HepG2 (cell line): Measurements from ENCODE around the gene DIPK1C. TPM values are rescaled to one million over a fixed set of nuclear protein-coding genes. Genes with fewer than 3 reads are reported as not detected.

Source experiments
- ATAC-seq: fragments of 200-7000 bp; cut with Tn5 transposase; 3 replicates; pipeline ENCODE4 v1.9.1; 2020; ENCODE audit warnings: mild to moderate bottlenecking, moderate library complexity
- BruUV-seq: library from RNA; stranded (reverse); fragments of 400-500 nt; replicated peaks from 2 replicates; lab custom pipeline; 2021; lab: Mats Ljungman, UMichigan
- CTCF ChIA-PET: fragments of 300-600 bp; formaldehyde crosslinking; extraction: SDS; loops from one replicate; lab custom pipeline; 2021; ENCODE audit warnings: low total read pairs, inconsistent platforms, low intra/inter-chr PET ratio; lab: Yijun Ruan, JAX
- POLR2A ChIA-PET: fragments of 350-600 bp; sonication (Branson Sonifier 250); formaldehyde crosslinking; loops from one replicate; lab custom pipeline; 2020; ENCODE audit warnings: antibody characterized with exemption, inconsistent platforms; lab: Yijun Ruan, JAX
- DNase-seq: peaks from one replicate; pipeline ENCODE4 v3.0.0-alpha.2; 2015; ENCODE audit warnings: low spot score
- FAIRE-seq: peaks from 3 replicates; lab custom pipeline; 2011; peaks lifted over from hg19 to GRCh38; lab: Jason Lieb, UNC
- H2AFZ ChIP-seq: one replicate; pipeline ENCODE4 v1.6.1; 2011; ENCODE audit warnings: low read length, inconsistent platforms
- H3K27ac ChIP-seq: fragments of 300-600 bp; 3 replicates; pipeline ENCODE4 v1.8.0; 2011; ENCODE audit warnings: mixed run types, mild to moderate bottlenecking, mixed read lengths, low read length, inconsistent platforms; ENCODE audit not compliant: insufficient read depth; ENCODE audit errors: extremely low read length
- H3K27me3 ChIP-seq, 2 experiments: fragments of 200-600 bp in 1 of 2; 2 replicates in 1 of 2; 3 replicates in 1 of 2; pipeline versions ENCODE4 v1.6.0 to v1.8.0; 2011; ENCODE audit warnings: low read length in 2 of 2, mild to moderate bottlenecking in 2 of 2, moderate library complexity in 2 of 2, inconsistent platforms in 1 of 2; ENCODE audit not compliant: insufficient read depth in 2 of 2, control insufficient read depth in 1 of 2
- H3K36me3 ChIP-seq, 2 experiments: fragments of 200-600 bp in 1 of 2; replicated peaks in 1 of 2; 2 replicates in 1 of 2; 3 replicates in 1 of 2; pipeline versions ENCODE4 v1.5.1 to v1.8.0; 2011; ENCODE audit warnings: low read length in 2 of 2, inconsistent platforms in 1 of 2; ENCODE audit not compliant: insufficient read depth in 2 of 2, control insufficient read depth in 1 of 2
- H3K4me1 ChIP-seq: 2 replicates; pipeline ENCODE4 v1.5.1; 2012; ENCODE audit warnings: low read length, inconsistent platforms; ENCODE audit not compliant: insufficient read depth
- H3K4me2 ChIP-seq: 2 replicates; pipeline ENCODE4 v1.6.0; 2011; ENCODE audit warnings: low read depth, low read length, inconsistent platforms
- H3K4me3 ChIP-seq, 3 experiments: fragments of 200-600 bp in 1 of 3; sonication (generic), shearing (Covaris generic) in 1 of 3; replicated peaks in 1 of 3; 2 replicates each; pipeline ENCODE4 v1.5.1; 2011 to 2016; ENCODE audit warnings: low read length in 3 of 3, inconsistent platforms in 2 of 3, low read depth in 2 of 3, mild to moderate bottlenecking in 2 of 3, control low read depth in 1 of 3, mixed read lengths in 1 of 3; ENCODE audit not compliant: insufficient read depth in 1 of 3
- H3K79me2 ChIP-seq: one replicate; pipeline ENCODE4 v1.6.1; 2011; ENCODE audit warnings: low read length, inconsistent platforms; ENCODE audit not compliant: insufficient read depth
- H3K9ac ChIP-seq: 2 replicates; pipeline ENCODE4 v1.6.0; 2011; ENCODE audit warnings: mild to moderate bottlenecking, low read depth, low read length, inconsistent platforms; ENCODE audit not compliant: insufficient read depth
- H3K9me3 ChIP-seq: 2 replicates; pipeline ENCODE4 v1.5.1; 2012; ENCODE audit warnings: mild to moderate bottlenecking, low read length
- H4K20me1 ChIP-seq: 2 replicates; pipeline ENCODE4 v1.6.0; 2011; ENCODE audit warnings: inconsistent platforms, mild to moderate bottlenecking, low read length, moderate library complexity; ENCODE audit not compliant: insufficient read depth
- DZIP1 ChIP-seq: sonication (generic); formaldehyde crosslinking; IDR thresholded peaks from 2 replicates; pipeline ENCODE4 v1.5.0; 2020; ENCODE audit warnings: mild to moderate bottlenecking, missing genetic modification reagents
- GTF3A ChIP-seq: sonication (generic); formaldehyde crosslinking; conservative IDR thresholded peaks from 2 replicates; pipeline ENCODE4 v1.4.0; 2020; ENCODE audit warnings: mild to moderate bottlenecking, missing genetic modification reagents
- HES4 ChIP-seq: sonication (generic); formaldehyde crosslinking; IDR thresholded peaks from 2 replicates; pipeline ENCODE4 v1.9.0; 2021; ENCODE audit warnings: mild to moderate bottlenecking, missing genetic modification reagents, borderline replicate concordance
- MLXIP ChIP-seq: sonication (generic); formaldehyde crosslinking; IDR thresholded peaks from 2 replicates; pipeline ENCODE4 v1.9.0; 2021; ENCODE audit warnings: missing genetic modification reagents, borderline replicate concordance
- RNF2 ChIP-seq: fragments of 450-650 bp; conservative IDR thresholded peaks from 2 replicates; pipeline ENCODE4 v1.6.1; 2016; ENCODE audit warnings: low read depth
- XBP1 ChIP-seq: sonication (generic); formaldehyde crosslinking; IDR thresholded peaks from 2 replicates; pipeline ENCODE4 v1.5.0; 2020; ENCODE audit warnings: missing genetic modification reagents
- ZNF12 ChIP-seq: sonication (generic); formaldehyde crosslinking; IDR thresholded peaks from 2 replicates; pipeline ENCODE4 v1.5.0; 2020; ENCODE audit warnings: missing genetic modification reagents
- ZNF570 ChIP-seq: sonication (generic); formaldehyde crosslinking; IDR thresholded peaks from 2 replicates; pipeline ENCODE4 v1.4.0; 2020; ENCODE audit warnings: mild to moderate bottlenecking, missing genetic modification reagents, borderline replicate concordance
- ZNF768 ChIP-seq: sonication (generic); formaldehyde crosslinking; IDR thresholded peaks from 2 replicates; pipeline ENCODE4 v1.4.0; 2020; ENCODE audit warnings: missing genetic modification reagents
- WGBS: methylation state at CpG from one replicate; pipeline ENCODE4 v1.1.6; 2017; ENCODE audit warnings: low lambda C conversion rate; 5-methylcytosine and 5-hydroxymethylcytosine counted together
- in situ Hi-C: cut with HindIII; loops from 2 replicates; pipeline ENCODE4 v1.10.0; 2017; ENCODE audit warnings: low pct_unique_long_range_greater_than_20kb; ENCODE audit not compliant: extremely low pct_ligation_motif_present
- intact Hi-C: fragments of 100-400 bp; cut with micrococcal nuclease; formaldehyde crosslinking; loops from one replicate; pipeline ENCODE4 v1.10.0; 2022; ENCODE audit not compliant: unreplicated experiment
- polyA plus RNA-seq, 8 experiments: library from polyadenylated mRNA; depleted of rRNA in 3 of 8; stranded (reverse) in 7 of 8; unstranded in 1 of 8; fragments of >200 nt; fragmentation: Illumina TruSeq in 4 of 8; extraction: Trizol in 4 of 8; gene quantifications; 2 replicates each; pipeline versions ENCODE4 v1.2.1 to v1.2.3, GENCODE V29; 2011 to 2016; ENCODE audit warnings: low read depth in 4 of 8, missing spikeins in 1 of 8, mixed read lengths in 1 of 8; ENCODE audit not compliant: insufficient read depth in 1 of 8
- total RNA-seq, 5 experiments: library from RNA; depleted of rRNA; stranded (reverse); fragments of >200 nt; fragmentation: Illumina TruSeq; extraction: Trizol; gene quantifications; 2 replicates each; pipeline ENCODE4 v1.2.3, GENCODE V29; 2016; ENCODE audit warnings: low read depth in 1 of 5
- TF ChIP-seq, protein P1 (sequence below): sonication (generic); formaldehyde crosslinking; IDR thresholded peaks from 2 replicates; pipeline ENCODE4 v1.5.1; 2020; ENCODE audit warnings: missing genetic modification reagents, mild to moderate bottlenecking, borderline replicate concordance

The DIPK1C gene
- total and polyA plus RNA-seq, 2 of the 13 experiments (the other 11 are each of a cell fraction or from before 2014, with no cell fraction given) = 1.8 TPM; not detected in 1

- in situ Hi-C loops = loop anchor here (25.0 kb wide), 1 partner anchor 295 kb away; no protein-coding TSS in a partner anchor
- no TSS peak for BruUV-seq
- Histone ChIP-seq H3K4me3 (no peak overlapping the region), H3K4me1 (peaks cover 49% of the 10 kb centered on the region), H2AFZ (no peak overlapping the region), H3K27ac (no peak overlapping the region), H3K4me2 (no peak overlapping the region), H4K20me1 (no peaks in the 10 kb centered on the region), H3K79me2 (no peaks in the 10 kb centered on the region), H3K36me3 (no peaks in the 10 kb centered on the region), H3K27me3 (0 out of 5 replicates have a peak, but pooled peaks cover 0 to 1% of the 10 kb centered on the region in 2 experiments), H3K9me3 (no peaks in the 10 kb centered on the region)
- POLR2A ChIA-PET = interaction anchor here (2.4 kb wide), 1 partner anchor 13 kb away, joined by 7 read pairs; the partner anchor contains the start of gene CNDP2
- WGBS = 76% methylated on average over 11 of the region's 11 CpGs
- no peak for DNase-seq
- CTCF ChIA-PET = no interaction called here
- TF ChIP-seq, protein P1, sequence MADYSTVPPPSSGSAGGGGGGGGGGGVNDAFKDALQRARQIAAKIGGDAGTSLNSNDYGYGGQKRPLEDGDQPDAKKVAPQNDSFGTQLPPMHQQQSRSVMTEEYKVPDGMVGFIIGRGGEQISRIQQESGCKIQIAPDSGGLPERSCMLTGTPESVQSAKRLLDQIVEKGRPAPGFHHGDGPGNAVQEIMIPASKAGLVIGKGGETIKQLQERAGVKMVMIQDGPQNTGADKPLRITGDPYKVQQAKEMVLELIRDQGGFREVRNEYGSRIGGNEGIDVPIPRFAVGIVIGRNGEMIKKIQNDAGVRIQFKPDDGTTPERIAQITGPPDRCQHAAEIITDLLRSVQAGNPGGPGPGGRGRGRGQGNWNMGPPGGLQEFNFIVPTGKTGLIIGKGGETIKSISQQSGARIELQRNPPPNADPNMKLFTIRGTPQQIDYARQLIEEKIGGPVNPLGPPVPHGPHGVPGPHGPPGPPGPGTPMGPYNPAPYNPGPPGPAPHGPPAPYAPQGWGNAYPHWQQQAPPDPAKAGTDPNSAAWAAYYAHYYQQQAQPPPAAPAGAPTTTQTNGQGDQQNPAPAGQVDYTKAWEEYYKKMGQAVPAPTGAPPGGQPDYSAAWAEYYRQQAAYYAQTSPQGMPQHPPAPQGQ (CRISPR knock-in tag) = no peak
- TF ChIP-seq DZIP1 = no peak
- no peak for TF ChIP-seq HES4
- no peak for TF ChIP-seq MLXIP (CRISPR knock-in tag)
- TF ChIP-seq ZNF12 (CRISPR knock-in tag) = no peak
- TF ChIP-seq RNF2 = no peak
- no peak for TF ChIP-seq XBP1 (CRISPR knock-in tag)
- TF ChIP-seq ZNF570 = no peak
- no peak for TF ChIP-seq GTF3A (CRISPR knock-in tag)
- TF ChIP-seq ZNF768 (CRISPR knock-in tag) = no peak
- TF ChIP-seq, all 625 proteins: peak for 0
- no peak for ATAC-seq
- no peak for FAIRE-seq
- H3K9ac ChIP-seq = no peak overlapping the region
- intact Hi-C loops = no loop called here
Observed at GRCh38 chr18:74482697-74483096, 25.6 kb upstream of the DIPK1C start.
